Gastrocnemius medialis (tissue), 4 donors: ENCODE data around the gene ATAD3C. TPM values are rescaled to one million over a fixed set of nuclear protein-coding genes. Genes with fewer than 3 reads are reported as not detected.

Experiments used
- ATAC-seq, 2 donors: fragments of 150-250 bp; one replicate each; pipeline ENCODE4 v1.9.1; 2016
- DNase-seq, 2 donors: peaks; one replicate each; pipeline ENCODE4 v3.0.0-alpha.2; 2019
- H3K27ac ChIP-seq, 4 donors: fragments of 200-600 bp; sonication (generic); 1 replicate in 1 of 4; 2 replicates in 3 of 4; pipeline ENCODE4 v1.5.1; 2016 to 2018; ENCODE audit warnings: mild to moderate bottlenecking in 2 of 4, moderate library complexity in 1 of 4
- H3K27me3 ChIP-seq, 3 donors: fragments of 200-600 bp; sonication (generic) in 2 of 3; 1 replicate in 1 of 3; 2 replicates in 2 of 3; pipeline versions ENCODE4 v1.5.1 to v1.6.0; 2016 to 2019; ENCODE audit warnings: mild to moderate bottlenecking in 1 of 3, moderate library complexity in 1 of 3
- H3K36me3 ChIP-seq, 2 donors: fragments of 200-600 bp; sonication (generic) in 1 of 2; one replicate each; pipeline ENCODE4 v1.5.1; 2017 to 2018
- H3K4me1 ChIP-seq, 2 donors: fragments of 200-600 bp; sonication (generic) in 1 of 2; one replicate each; pipeline ENCODE4 v1.5.1; 2016 to 2017; ENCODE audit warnings: mild to moderate bottlenecking in 2 of 2
- H3K4me3 ChIP-seq, 4 donors: fragments of 200-600 bp; sonication (generic) in 3 of 4; 1 replicate in 1 of 4; 2 replicates in 3 of 4; pipeline ENCODE4 v1.5.1; 2016 to 2019; ENCODE audit warnings: mild to moderate bottlenecking in 2 of 4
- H3K9me3 ChIP-seq, 3 donors: fragments of 200-600 bp; sonication (generic) in 2 of 3; 1 replicate in 1 of 3; 2 replicates in 2 of 3; pipeline ENCODE4 v1.5.1; 2016 to 2019
- POLR2A ChIP-seq, 2 donors: fragments of 450-650 bp; IDR thresholded peaks; one replicate each; pipeline ENCODE4 v1.6.1; 2017; ENCODE audit warnings: antibody characterized with exemption in 2 of 2, mild to moderate bottlenecking in 2 of 2, moderate library complexity in 2 of 2
- in situ Hi-C, 4 donors: fragments of 200-750 bp; cut with MboI; loops; one replicate each; pipeline versions ENCODE4 v1.15.0 to v1.8.0; 2017; ENCODE audit warnings: low sequenced_read_pairs in 4 of 4
- intact Hi-C: fragments of 100-400 bp; cut with DNase I; formaldehyde crosslinking; loops from one replicate; pipeline ENCODE4 v1.15.1; 2023; ENCODE audit warnings: low total_unique reads
- total RNA-seq, 4 donors: library from RNA; depleted of rRNA; stranded (reverse); fragments of >200 nt; gene quantifications; one replicate each; pipeline versions ENCODE4 v1.1.0 to v1.2.3, GENCODE V29; 2016
- TF ChIP-seq, protein P1 (sequence below), 5 experiments: fragments of 450-650 bp in 3 of 5; fragments of 200-600 bp in 2 of 5; sonication (generic) in 2 of 5; IDR thresholded peaks in 4 of 5; conservative IDR thresholded peaks in 1 of 5; 1 replicate in 4 of 5; 2 replicates in 1 of 5; pipeline ENCODE4 v1.5.1; 2016 to 2019; ENCODE audit warnings: antibody characterized with exemption in 5 of 5, mild to moderate bottlenecking in 3 of 5, moderate library complexity in 3 of 5

The ATAD3C gene
- total RNA-seq, 4 donors from 2014 or later = 0.07 TPM; not detected in 3

DNA sequence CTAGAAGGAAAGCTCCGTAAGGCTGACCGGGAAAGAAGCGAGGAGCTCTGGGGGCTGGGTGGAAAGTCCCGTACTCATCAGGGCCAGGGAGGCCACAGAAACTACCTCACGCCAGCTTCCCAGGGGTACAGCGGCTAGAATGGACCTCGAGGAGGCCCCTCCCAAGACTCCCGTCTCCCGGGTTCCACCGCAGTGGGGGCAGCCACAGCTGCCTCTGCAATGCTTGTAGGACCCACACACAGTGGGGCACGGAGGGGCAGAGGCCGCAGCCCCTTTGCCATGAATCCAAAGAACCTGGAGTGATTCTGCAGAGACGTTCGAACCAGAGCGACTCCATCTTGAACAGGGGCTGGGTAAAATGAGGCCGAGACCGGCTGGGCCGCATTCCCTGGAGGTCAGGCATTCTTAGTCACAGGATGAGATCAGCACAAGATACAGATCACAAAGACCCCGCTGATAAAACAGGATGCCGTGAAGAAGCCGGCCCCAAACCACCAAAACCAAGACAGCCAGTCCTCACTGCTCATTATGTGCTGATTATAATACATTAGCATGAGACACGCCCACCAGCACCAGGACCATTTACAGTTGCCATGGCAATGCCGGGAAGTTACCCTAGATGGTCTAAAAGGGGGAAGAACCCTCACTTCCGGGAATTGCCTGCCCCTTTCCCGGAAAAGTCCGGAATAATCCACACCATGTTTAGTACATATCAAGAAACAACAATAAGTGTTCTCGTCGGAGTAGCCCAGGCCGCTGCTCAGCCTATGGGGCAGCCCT, 26.8 kb upstream of the ATAD3C start:
- Histone ChIP-seq H3K36me3 (no peaks in the 10 kb centered on the region), H3K4me3 (no peak overlapping the region), H3K27ac (no peak overlapping the region), H3K9me3 (no peaks in the 10 kb centered on the region), H3K27me3 (peaks cover 0 to 3% (median 0%) of the 10 kb centered on the region in 3 donors), H3K4me1 (peaks cover 0 to 3% of the 10 kb centered on the region in 2 donors)
- DNase-seq (no peak), ATAC-seq (no peak)
- TF ChIP-seq POLR2A (IDR thresholded peaks at IDR 0.05) = no peak
- TF ChIP-seq, protein P1, sequence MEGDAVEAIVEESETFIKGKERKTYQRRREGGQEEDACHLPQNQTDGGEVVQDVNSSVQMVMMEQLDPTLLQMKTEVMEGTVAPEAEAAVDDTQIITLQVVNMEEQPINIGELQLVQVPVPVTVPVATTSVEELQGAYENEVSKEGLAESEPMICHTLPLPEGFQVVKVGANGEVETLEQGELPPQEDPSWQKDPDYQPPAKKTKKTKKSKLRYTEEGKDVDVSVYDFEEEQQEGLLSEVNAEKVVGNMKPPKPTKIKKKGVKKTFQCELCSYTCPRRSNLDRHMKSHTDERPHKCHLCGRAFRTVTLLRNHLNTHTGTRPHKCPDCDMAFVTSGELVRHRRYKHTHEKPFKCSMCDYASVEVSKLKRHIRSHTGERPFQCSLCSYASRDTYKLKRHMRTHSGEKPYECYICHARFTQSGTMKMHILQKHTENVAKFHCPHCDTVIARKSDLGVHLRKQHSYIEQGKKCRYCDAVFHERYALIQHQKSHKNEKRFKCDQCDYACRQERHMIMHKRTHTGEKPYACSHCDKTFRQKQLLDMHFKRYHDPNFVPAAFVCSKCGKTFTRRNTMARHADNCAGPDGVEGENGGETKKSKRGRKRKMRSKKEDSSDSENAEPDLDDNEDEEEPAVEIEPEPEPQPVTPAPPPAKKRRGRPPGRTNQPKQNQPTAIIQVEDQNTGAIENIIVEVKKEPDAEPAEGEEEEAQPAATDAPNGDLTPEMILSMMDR (IDR thresholded peaks at IDR 0.05 in 4 of 5, conservative IDR thresholded peaks at IDR 0.05 in 1 of 5) = no peak
- intact Hi-C loops = no loop called here
- in situ Hi-C loops = no loop called here

DNA sequence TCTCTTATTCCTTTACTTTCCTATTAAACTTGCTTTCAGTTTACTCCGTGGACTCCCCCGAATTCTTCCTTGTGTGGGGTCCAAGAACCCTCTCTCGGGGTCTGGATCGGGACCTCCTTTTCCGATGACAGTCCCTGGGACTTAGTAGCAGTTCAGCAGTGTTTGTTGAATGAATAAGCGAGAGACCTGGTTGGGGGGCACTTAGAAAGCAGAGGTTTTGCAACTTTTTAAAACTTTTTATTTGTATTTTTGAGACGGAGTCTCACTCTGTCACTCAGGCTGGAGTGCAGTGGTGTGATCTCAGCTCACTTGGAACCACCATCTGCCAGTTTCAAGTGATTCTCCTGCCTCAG, 26.3 kb upstream of the ATAD3C start:
- Histone ChIP-seq H3K36me3 (no peaks in the 10 kb centered on the region), H3K9me3 (no peaks in the 10 kb centered on the region), H3K27me3 (peaks cover 0 to 5% (median 2%) of the 10 kb centered on the region in 3 donors), H3K27ac (no peak overlapping the region), H3K4me1 (peaks cover 0 to 3% of the 10 kb centered on the region in 2 donors), H3K4me3 (no peak overlapping the region)
- no peak for DNase-seq
- intact Hi-C loops (no loop called here), in situ Hi-C loops (no loop called here)
- ATAC-seq = no peak
- TF ChIP-seq POLR2A (IDR thresholded peaks at IDR 0.05) = no peak
- TF ChIP-seq, protein P1 (IDR thresholded peaks at IDR 0.05 in 4 of 5, conservative IDR thresholded peaks at IDR 0.05 in 1 of 5) = no peak

DNA sequence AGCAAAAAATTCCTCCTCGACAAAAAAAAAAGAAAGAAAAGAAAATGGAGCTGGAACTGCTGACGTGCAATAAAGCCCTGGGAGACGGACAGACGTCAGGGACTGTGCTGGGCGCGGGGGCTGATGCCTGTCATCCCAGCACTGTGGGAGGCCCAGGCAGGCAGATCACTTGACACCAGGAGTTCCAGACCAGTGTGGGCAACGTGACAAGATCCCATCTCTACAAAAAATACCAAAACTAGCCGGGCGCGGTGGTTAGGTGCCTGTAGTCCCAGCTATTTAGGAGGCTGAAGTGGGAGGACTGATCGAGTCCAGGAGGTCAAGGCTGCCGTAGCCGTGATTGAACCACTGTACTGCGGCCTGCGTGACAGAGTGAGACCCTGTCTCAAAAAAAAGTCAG, 24.8 kb upstream of the ATAD3C start:
- Histone ChIP-seq H3K9me3 (no peaks in the 10 kb centered on the region), H3K27me3 (peaks cover 2 to 9% (median 4%) of the 10 kb centered on the region in 3 donors), H3K4me1 (peaks cover 3 to 5% of the 10 kb centered on the region in 2 donors), H3K4me3 (no peak overlapping the region), H3K36me3 (no peaks in the 10 kb centered on the region), H3K27ac (no peak overlapping the region)
- in situ Hi-C loops = no loop called here
- TF ChIP-seq, protein P1 (IDR thresholded peaks at IDR 0.05 in 4 of 5, conservative IDR thresholded peaks at IDR 0.05 in 1 of 5) = no peak
- TF ChIP-seq POLR2A (IDR thresholded peaks at IDR 0.05) = no peak
- intact Hi-C loops = no loop called here
- ATAC-seq (no peak), DNase-seq (no peak)

DNA sequence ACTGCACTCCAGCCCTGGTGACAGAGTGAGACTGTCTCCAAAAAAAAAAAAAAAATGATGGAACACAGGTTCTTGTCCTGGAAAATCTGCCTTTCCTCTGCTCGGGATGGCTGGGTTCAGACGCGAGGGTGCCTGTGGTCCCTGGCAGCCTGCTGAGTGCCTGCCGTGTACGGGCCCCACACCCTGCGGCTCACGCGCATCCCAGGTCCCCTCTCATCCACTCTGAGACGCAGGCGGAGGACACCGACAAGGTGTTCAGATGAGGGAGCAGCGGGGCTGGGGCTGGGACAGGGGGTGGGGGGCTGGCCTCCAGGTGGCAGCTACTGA, 24.1 kb upstream of the ATAD3C start:
- no peak for TF ChIP-seq POLR2A (IDR thresholded peaks at IDR 0.05)
- TF ChIP-seq, protein P1 (IDR thresholded peaks at IDR 0.05 in 4 of 5, conservative IDR thresholded peaks at IDR 0.05 in 1 of 5) = no peak
- Histone ChIP-seq H3K36me3 (no peaks in the 10 kb centered on the region), H3K27ac (no peak overlapping the region), H3K4me1 (peaks cover 10 to 12% of the 10 kb centered on the region in 2 donors), H3K4me3 (no peak overlapping the region), H3K9me3 (no peaks in the 10 kb centered on the region), H3K27me3 (peaks cover 2 to 9% (median 4%) of the 10 kb centered on the region in 3 donors)
- no peak for ATAC-seq
- intact Hi-C loops = no loop called here
- in situ Hi-C loops = no loop called here
- no peak for DNase-seq
